Measurements from ENCODE around the gene LEPR. TPM values are rescaled to one million over a fixed set of nuclear protein-coding genes. Genes with fewer than 3 reads are reported as not detected.

The LEPR gene
- polyA plus RNA-seq, 1 donor, result 4.6 TPM

Other genes with a start within 250 kb of the LEPR start
- gene DNAJC6, start 111.1 kb upstream of the LEPR start, polyA plus RNA-seq, result 8.6 TPM
- 66.1 TPM for gene LEPROT, start within 50 bp of the LEPR start, polyA plus RNA-seq

All from large intestine (tissue), 1 donor.